Heart left ventricle (tissue), 16 donors: ENCODE results near the gene PLXNB1. TPM values are rescaled to one million over a fixed set of nuclear protein-coding genes. Genes with fewer than 3 reads are reported as not detected.

ENCODE experiments used
- ATAC-seq, 4 donors: fragments of 200-7000 bp; cut with Tn5 transposase; one replicate each; pipeline ENCODE4 v1.9.1; 2020 to 2022; ENCODE audit warnings: moderate library complexity in 4 of 4, mild to moderate bottlenecking in 3 of 4, moderate number of reproducible peaks in 1 of 4
- DNase-seq, 5 donors: peaks; one replicate each; pipeline ENCODE4 v3.0.0-alpha.2; 2020
- H3K27ac ChIP-seq, 12 donors: fragments of 200-600 bp; sonication (generic) in 4 of 12; one replicate each; pipeline versions ENCODE4 v1.5.0 to v1.8.0; 2016 to 2022; ENCODE audit warnings: mild to moderate bottlenecking in 2 of 12
- H3K27me3 ChIP-seq, 9 donors: fragments of 200-600 bp; sonication (generic) in 2 of 9; one replicate each; pipeline versions ENCODE4 v1.5.1 to v1.8.0; 2016 to 2022; ENCODE audit warnings: mild to moderate bottlenecking in 3 of 9
- H3K36me3 ChIP-seq, 9 donors: fragments of 200-600 bp; sonication (generic) in 2 of 9; one replicate each; pipeline versions ENCODE4 v1.5.0 to v1.8.0; 2018 to 2022; ENCODE audit warnings: mild to moderate bottlenecking in 2 of 9
- H3K4me1 ChIP-seq, 12 donors: fragments of 200-600 bp; sonication (generic) in 4 of 12; one replicate each; pipeline versions ENCODE4 v1.5.0 to v1.8.0; 2016 to 2022; ENCODE audit warnings: mild to moderate bottlenecking in 3 of 12
- H3K4me3 ChIP-seq, 12 donors: fragments of 200-600 bp; sonication (generic) in 4 of 12; one replicate each; pipeline versions ENCODE4 v1.5.0 to v1.8.0; 2017 to 2022; ENCODE audit warnings: mild to moderate bottlenecking in 9 of 12, moderate library complexity in 4 of 12
- H3K9me3 ChIP-seq, 12 donors: fragments of 200-600 bp; sonication (generic) in 4 of 12; one replicate each; pipeline versions ENCODE4 v1.5.0 to v1.8.0; 2016 to 2022; ENCODE audit warnings: mild to moderate bottlenecking in 1 of 12
- CTCF ChIP-seq, 12 donors: fragments of 200-600 bp; sonication (generic) in 4 of 12; IDR thresholded peaks; one replicate each; pipeline versions ENCODE4 v1.5.0 to v1.8.0; 2018 to 2022; ENCODE audit warnings: antibody characterized with exemption in 12 of 12, mild to moderate bottlenecking in 5 of 12
- POLR2A ChIP-seq, 2 donors: fragments of 450-650 bp; IDR thresholded peaks; one replicate each; pipeline ENCODE4 v1.6.1; 2017; ENCODE audit warnings: antibody characterized with exemption in 2 of 2, mild to moderate bottlenecking in 2 of 2, moderate library complexity in 2 of 2
- WGBS, 4 donors: extraction: QIAGEN DNeasy Blood & Tissue Kit in 2 of 4; methylation state at CpG; one replicate each; pipeline versions ENCODE4 v1.1.5 to v1.1.7; 2013 to 2018; 5-methylcytosine and 5-hydroxymethylcytosine counted together
- intact Hi-C, 10 donors: fragments of 100-400 bp; cut with DNase I; formaldehyde crosslinking; loops; one replicate each; pipeline versions ENCODE4 v1.11.1 to v1.14.2; 2022
- polyA plus RNA-seq, 2 donors: library from polyadenylated mRNA; stranded (reverse); fragments of 200-250 nt; gene quantifications; one replicate each; pipeline ENCODE4 v1.2.3, GENCODE V29; 2013
- total RNA-seq, 9 donors: library from RNA; depleted of rRNA in 2 of 9; stranded (reverse); fragments of >200 nt in 2 of 9; fragmentation: NEBNext Ultra II Directional in 3 of 9; extraction: Animal tissue kit (Norgen Biotek cat#: 25700) in 3 of 9; gene quantifications; one replicate each; pipeline versions ENCODE4 v1.1.0 to v1.2.4, GENCODE V29; 2016 to 2023
- donor health status: ischemic (EF 13 %, LVEDD 7.1; RV severe dilation, severe dysfunction).
- donor health status: healthy with polysubstance abuse.
- donor health status: DM: no; HTN: yes; CAD: no.
- donor health status: DM: no; HTN: no; CAD: no.
- donor health status: ischemic (EF 25% LVEDD 6.9; RV normal size, moderate dysfunction).
- donor health status: ischemic (EF 25% LVEDD 5.7; RV mildly dilated, moderate dysfunction).
- donor health status: healthy.
- donor health status: DM: yes; HTN: yes; CAD: no.
- donor health status: ischemic (EF 35%, LVEDD 5.7; RV mildly dilated, moderate dysfunction).
- donor health status: nonischemic (EF 11% LVEDD 7.7; RV severe dilation, severe dysfunction).
- donor health status: DM: yes; HTN: yes; CAD: no.
- donor health status: PGD.
- donor health status: ischemic (EF 29% LVEDD 5.4; RV normal size, mild dysfunction).
- donor health status: nonischemic (EF 23%, LVEDD 6.1; RV moderate dilation, normal function).

Gene PLXNB1
- total and polyA plus RNA-seq, 11 donors: 28.0 to 71.8 (median 46.4) TPM

GRCh38 chr3:48460517-48460902, 30.6 kb upstream of the PLXNB1 start:
- 92 to 97% (median 95%) methylated on average over 3 of the region's 3 CpGs for WGBS, 4 donors
- H3K36me3 ChIP-seq: peaks cover 0 to 66% (median 60%) of the 10 kb centered on the region in 9 donors

GRCh38 chr3:48459773-48460516, 30.1 kb upstream of the PLXNB1 start:
- TF ChIP-seq POLR2A (IDR thresholded peaks at IDR 0.05) (no peak), CTCF (IDR thresholded peaks at IDR 0.05) (no peak)
- 61 to 69% (median 67%) methylated on average over 7 of the region's 7 CpGs for WGBS, 4 donors
- Histone ChIP-seq H3K27me3 (no peaks in the 10 kb centered on the region), H3K4me3 (no peak overlapping the region), H3K4me1 (peaks cover 0 to 6% (median 4%) of the 10 kb centered on the region in 12 donors), H3K36me3 (peaks cover 0 to 71% (median 65%) of the 10 kb centered on the region in 9 donors), H3K9me3 (no peaks in the 10 kb centered on the region), H3K27ac (no peak overlapping the region)
- intact Hi-C loops: loop anchor here in 2 of 10 donors (5.0 to 10.0 kb wide), 2 partner anchors 87 to 175 kb away; partner anchors contain the start of gene SLC26A6 (in 1 of the 2)
- ATAC-seq (no peak), DNase-seq (no peak)

More at GRCh38 chr3:48460517-48460902, 30.6 kb upstream of the PLXNB1 start:
- peaks cover 0 to 11% (median 10%) of the 10 kb centered on the region in 12 donors for H3K4me1 ChIP-seq
- TF ChIP-seq POLR2A (IDR thresholded peaks at IDR 0.05): no peak
- TF ChIP-seq CTCF (IDR thresholded peaks at IDR 0.05): no peak
- H3K4me3 ChIP-seq: no peak overlapping the region
- ATAC-seq (no peak), DNase-seq (no peak)
- H3K27me3 ChIP-seq: no peaks in the 10 kb centered on the region
- intact Hi-C loops: loop anchor here in 2 of 10 donors (5.0 to 10.0 kb wide), 2 partner anchors 87 to 174 kb away; partner anchors contain the start of gene SLC26A6 (in 1 of the 2)
- H3K27ac ChIP-seq: no peak overlapping the region
- no peaks in the 10 kb centered on the region for H3K9me3 ChIP-seq

GRCh38 chr3:48459331-48459730, 29.4 kb upstream of the PLXNB1 start:
- Histone ChIP-seq H3K9me3 (no peaks in the 10 kb centered on the region), H3K27me3 (no peaks in the 10 kb centered on the region), H3K4me1 (no peaks in the 10 kb centered on the region), H3K27ac (no peak overlapping the region), H3K4me3 (no peak overlapping the region), H3K36me3 (peaks cover 0 to 74% (median 71%) of the 10 kb centered on the region in 9 donors)
- WGBS, 4 donors: 77 to 96% (median 96%) methylated on average over 3 of the region's 3 CpGs
- ATAC-seq (no peak), DNase-seq (no peak)
- intact Hi-C loops: no loop called here
- TF ChIP-seq CTCF (IDR thresholded peaks at IDR 0.05) (no peak), POLR2A (IDR thresholded peaks at IDR 0.05) (no peak)

GRCh38 chr3:48456456-48456855, 26.6 kb upstream of the PLXNB1 start:
- no peak for TF ChIP-seq POLR2A (IDR thresholded peaks at IDR 0.05)
- no peak for TF ChIP-seq CTCF (IDR thresholded peaks at IDR 0.05)
- WGBS, 4 donors: 89 to 100% (median 98%) methylated on average over 1 of the region's 1 CpG
- Histone ChIP-seq H3K27ac (no peak overlapping the region), H3K36me3 (peaks cover 0 to 100% (median 94%) of the 10 kb centered on the region in 9 donors), H3K4me3 (no peak overlapping the region), H3K9me3 (no peaks in the 10 kb centered on the region), H3K4me1 (no peaks in the 10 kb centered on the region), H3K27me3 (no peaks in the 10 kb centered on the region)
- ATAC-seq: no peak
- intact Hi-C loops: no loop called here
- no peak for DNase-seq
